ENCODE measurements around the gene PDSS1.

- TF ChIP-seq SP1 (IDR thresholded peaks at IDR 0.05) = no peak
- no peak for TF ChIP-seq FOXK2 (IDR thresholded peaks at IDR 0.05)
- TF ChIP-seq, protein P1, sequence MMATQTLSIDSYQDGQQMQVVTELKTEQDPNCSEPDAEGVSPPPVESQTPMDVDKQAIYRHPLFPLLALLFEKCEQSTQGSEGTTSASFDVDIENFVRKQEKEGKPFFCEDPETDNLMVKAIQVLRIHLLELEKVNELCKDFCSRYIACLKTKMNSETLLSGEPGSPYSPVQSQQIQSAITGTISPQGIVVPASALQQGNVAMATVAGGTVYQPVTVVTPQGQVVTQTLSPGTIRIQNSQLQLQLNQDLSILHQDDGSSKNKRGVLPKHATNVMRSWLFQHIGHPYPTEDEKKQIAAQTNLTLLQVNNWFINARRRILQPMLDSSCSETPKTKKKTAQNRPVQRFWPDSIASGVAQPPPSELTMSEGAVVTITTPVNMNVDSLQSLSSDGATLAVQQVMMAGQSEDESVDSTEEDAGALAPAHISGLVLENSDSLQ (IDR thresholded peaks at IDR 0.05) = no peak
- no peak for TF ChIP-seq NFRKB (IDR thresholded peaks at IDR 0.05)
- TF ChIP-seq BHLHE40 (IDR thresholded peaks at IDR 0.05; ENCODE audit: borderline replicate concordance) = no peak
- no peak for TF ChIP-seq FOXM1 (IDR thresholded peaks at IDR 0.05; ENCODE audit: borderline replicate concordance)
- no peak for TF ChIP-seq ARNT (IDR thresholded peaks at IDR 0.05)
- TF ChIP-seq HDGF (IDR thresholded peaks at IDR 0.05; ENCODE audit: borderline replicate concordance) = no peak
- no peak for TF ChIP-seq ZNF384 (IDR thresholded peaks at IDR 0.05)
Observed at GRCh38 chr10:26779176-26779860, 81.8 kb downstream of the PDSS1 start.
